ENCODE measurements around the gene CCM2L. TPM values are rescaled to one million over a fixed set of nuclear protein-coding genes. Genes with fewer than 3 reads are reported as not detected.

The CCM2L gene
- total and polyA plus RNA-seq, 10 of the 15 experiments (the other 5 are each of a cell fraction or from before 2014, with no cell fraction given), result not detected

GRCh38 chr20:32019156-32019510 is 8.9 kb downstream of the CCM2L start:
- intact Hi-C loops (cut with micrococcal nuclease; ENCODE audit: unreplicated experiment) (loop anchor here (5.0 kb wide), 1 partner anchor 172 kb away; the partner anchor contains the start of gene FOXS1), in situ Hi-C loops (cut with MboI) (no loop called here)
- 0% methylated on average over 15 of the region's 42 CpGs for WGBS (ENCODE audit: insufficient coverage, insufficient replicate concordance, low lambda C conversion rate, missing lambda C conversion rate)
- POLR2A ChIA-PET, result interaction anchor here (0.8 kb wide), 1 partner anchor 39 kb away, joined by 3 read pairs; no protein-coding TSS in a partner anchor
- H4K20me1 ChIP-seq (ENCODE audit: control insufficient read depth, insufficient read depth), result no peaks in the 10 kb centered on the region
- CTCF ChIA-PET, result interaction anchor here (1.9 to 2.5 kb wide), 3 partner anchors 10 to 15 kb away, joined by 9 to 11 read pairs (median 9); no protein-coding TSS in a partner anchor
- no peak overlapping the region for H3K27ac ChIP-seq (ENCODE audit: control insufficient read depth, insufficient read depth)
- SMC1A ChIA-PET (ENCODE audit: uncharacterized antibody, unreplicated experiment), result interaction anchor here (1.4 kb wide), 1 partner anchor 15 kb away, joined by 7 read pairs; no protein-coding TSS in a partner anchor
- no peak overlapping the region for H2AFZ ChIP-seq (ENCODE audit: control insufficient read depth, low read depth, low read length)
- TF ChIP-seq BRCA1 (IDR thresholded peaks at IDR 0.05; ENCODE audit: low read depth, low read length) (no peak), IKZF1 (conservative IDR thresholded peaks at IDR 0.05) (0 out of 2 replicates have a peak, but pooled peaks have one; percentile 22), SREBF1 (IDR thresholded peaks at IDR 0.05; ENCODE audit: low read length) (no peak), CTCF (IDR thresholded peaks at IDR 0.05 in 2 of 3, conservative IDR thresholded peaks at IDR 0.05 in 1 of 3; ENCODE audit: control insufficient read depth in 2 of 3, extremely low read depth in 1 of 3, insufficient read depth in 1 of 3, low read depth in 3 of 3, low read length in 3 of 3) (peak in 1 of 3 experiments; percentile 20; a peak in 1 of 6 replicates), USF1 (IDR thresholded peaks at IDR 0.05; ENCODE audit: borderline replicate concordance, extremely low read length, insufficient read depth, low read depth, low read length) (no peak), MXI1 (IDR thresholded peaks at IDR 0.05; ENCODE audit: low read depth, low read length) (no peak), RUNX3 (IDR thresholded peaks at IDR 0.05; ENCODE audit: low read length) (no peak), ASH2L (IDR thresholded peaks at IDR 0.05; ENCODE audit: borderline replicate concordance, low read depth) (no peak), MEF2A (IDR thresholded peaks at IDR 0.05; ENCODE audit: insufficient read depth, low read depth, low read length) (no peak), CEBPB (IDR thresholded peaks at IDR 0.05; ENCODE audit: borderline replicate concordance in 1 of 2, low read depth in 2 of 2, low read length in 2 of 2) (no peak), KAT2A (conservative IDR thresholded peaks at IDR 0.05; ENCODE audit: control insufficient read depth, low read depth, low read length) (no peak)
- H3K27me3 ChIP-seq (replicated peaks in 1 of 2; ENCODE audit: control insufficient read depth in 2 of 2, insufficient read depth in 2 of 2, low read length in 1 of 2), result peaks cover 8 to 12% of the 10 kb centered on the region in 2 experiments
- ATAC-seq, result no peak
- no peaks in the 10 kb centered on the region for H3K36me3 ChIP-seq (ENCODE audit: control insufficient read depth in 2 of 2, insufficient read depth in 2 of 2, low read length in 1 of 2)
- H3K4me2 ChIP-seq (ENCODE audit: control insufficient read depth, insufficient read depth), result peak overlapping the region; percentile 55; the same call in 1 of the 2 replicates
- DNase-seq (ENCODE audit: low read depth, low spot score), result no peak
- H3K9ac ChIP-seq (ENCODE audit: control insufficient read depth, insufficient read depth, low read length), result no peak overlapping the region
- no peaks in the 10 kb centered on the region for H3K79me2 ChIP-seq (ENCODE audit: control insufficient read depth, insufficient read depth, low read length)
- RAD21 ChIA-PET (ENCODE audit: unreplicated experiment), result interaction anchor here (1.1 to 1.4 kb wide), 2 partner anchors 13 to 67 kb away, joined by 3 read pairs; partner anchors contain the start of gene PDRG1
- H3K4me3 ChIP-seq, result no peak overlapping the region
- no peak for FAIRE-seq
- H3K9me3 ChIP-seq (replicated peaks; ENCODE audit: control insufficient read depth, insufficient read depth, low read length), result no peaks in the 10 kb centered on the region
- H3K4me1 ChIP-seq (ENCODE audit: control insufficient read depth, insufficient read depth, low read length), result no peaks in the 10 kb centered on the region
- no TSS peak for BruUV-seq (replicated peaks)
